H9 (cell line): Measurements from ENCODE around the gene TMC8. TPM values are rescaled to one million over a fixed set of nuclear protein-coding genes. Genes with fewer than 3 reads are reported as not detected.

Experiments
- DNase-seq: peaks from one replicate; pipeline ENCODE4 v3.0.0-alpha.2; 2017
- H2AFZ ChIP-seq: one replicate; pipeline ENCODE4 v1.6.1; 2013; ENCODE audit warnings: mild to moderate bottlenecking, low read length, control low read depth, moderate library complexity
- H2AK5ac ChIP-seq: 2 replicates; pipeline ENCODE4 v1.6.1; 2013; ENCODE audit warnings: low read length, control low read depth, mixed read lengths; ENCODE audit not compliant: insufficient read length
- H2BK120ac ChIP-seq: one replicate; pipeline ENCODE4 v1.6.1; 2013; ENCODE audit warnings: low read depth, mild to moderate bottlenecking, low read length, control low read depth, inconsistent platforms; ENCODE audit not compliant: poor library complexity, severe bottlenecking
- H2BK12ac ChIP-seq: 2 replicates; pipeline ENCODE4 v1.6.1; 2013; ENCODE audit warnings: low read length, control low read depth, mixed read lengths, low read depth; ENCODE audit not compliant: insufficient read length
- H2BK15ac ChIP-seq: 2 replicates; pipeline ENCODE4 v1.6.1; 2013; ENCODE audit warnings: low read depth, low read length, control low read depth
- H2BK20ac ChIP-seq: one replicate; pipeline ENCODE4 v1.6.1; 2013; ENCODE audit warnings: low read depth, mild to moderate bottlenecking, low read length, control low read depth, inconsistent platforms; ENCODE audit not compliant: poor library complexity, severe bottlenecking
- H2BK5ac ChIP-seq: 2 replicates; pipeline ENCODE4 v1.6.1; 2013; ENCODE audit warnings: low read length, control low read depth, mixed read lengths; ENCODE audit not compliant: insufficient read length
- H3K14ac ChIP-seq: 2 replicates; pipeline ENCODE4 v1.6.1; 2013; ENCODE audit warnings: low read length, control low read depth; ENCODE audit not compliant: insufficient read depth
- H3K18ac ChIP-seq: 2 replicates; pipeline ENCODE4 v1.6.1; 2013; ENCODE audit warnings: low read depth, mild to moderate bottlenecking, mixed read lengths, low read length, control low read depth; ENCODE audit not compliant: insufficient read length
- H3K23ac ChIP-seq: 2 replicates; pipeline ENCODE4 v1.6.1; 2013; ENCODE audit warnings: low read length, control low read depth, mixed read lengths, low read depth; ENCODE audit not compliant: insufficient read length
- H3K23me2 ChIP-seq: 2 replicates; pipeline ENCODE4 v1.6.1; 2013; ENCODE audit warnings: low read depth, mild to moderate bottlenecking, mixed read lengths, low read length, control low read depth; ENCODE audit not compliant: insufficient read length, poor library complexity, severe bottlenecking
- H3K27ac ChIP-seq: 2 replicates; pipeline ENCODE4 v1.5.1; 2013; ENCODE audit warnings: low read length, control low read depth, mixed read lengths, low read depth; ENCODE audit not compliant: insufficient read length
- H3K27me3 ChIP-seq: 2 replicates; pipeline ENCODE4 v1.6.1; 2013; ENCODE audit warnings: low read length, control low read depth, inconsistent platforms; ENCODE audit not compliant: insufficient read depth
- H3K4ac ChIP-seq: 2 replicates; pipeline ENCODE4 v1.6.1; 2013; ENCODE audit warnings: low read depth, mild to moderate bottlenecking, control low read depth, inconsistent platforms, low read length, moderate library complexity
- H3K4me1 ChIP-seq: 2 replicates; pipeline ENCODE4 v1.6.1; 2013; ENCODE audit warnings: low read length, control low read depth, inconsistent platforms; ENCODE audit not compliant: insufficient read depth
- H3K4me2 ChIP-seq: 2 replicates; pipeline ENCODE4 v1.6.1; 2013; ENCODE audit warnings: low read length, control low read depth, mixed read lengths; ENCODE audit not compliant: insufficient read length, insufficient read depth
- H3K56ac ChIP-seq: 2 replicates; pipeline ENCODE4 v1.6.1; 2013; ENCODE audit warnings: low read depth, mild to moderate bottlenecking, mixed read lengths, low read length, control low read depth; ENCODE audit not compliant: insufficient read length
- H3K79me1 ChIP-seq: 2 replicates; pipeline ENCODE4 v1.6.1; 2013; ENCODE audit warnings: low read depth, mild to moderate bottlenecking, moderate library complexity, low read length, control low read depth, inconsistent platforms; ENCODE audit not compliant: insufficient read depth, poor library complexity, severe bottlenecking
- H3K79me2 ChIP-seq: 2 replicates; pipeline ENCODE4 v1.6.1; 2013; ENCODE audit warnings: low read length, control low read depth, inconsistent platforms; ENCODE audit not compliant: insufficient read depth
- H3K9ac ChIP-seq: 2 replicates; pipeline ENCODE4 v1.6.1; 2013; ENCODE audit warnings: low read length, control low read depth, mixed read lengths; ENCODE audit not compliant: insufficient read length; ENCODE audit errors: extremely low read depth
- H3K9me3 ChIP-seq: one replicate; pipeline ENCODE4 v1.6.1; 2013; ENCODE audit warnings: low read depth, low read length, inconsistent platforms; ENCODE audit not compliant: control insufficient read depth
- H3T11ph ChIP-seq: one replicate; pipeline ENCODE4 v1.6.1; 2013; ENCODE audit warnings: mild to moderate bottlenecking, low read length, control low read depth, inconsistent platforms
- H4K20me1 ChIP-seq: one replicate; pipeline ENCODE4 v1.6.1; 2013; ENCODE audit not compliant: control insufficient read depth, insufficient read length, insufficient read depth
- H4K5ac ChIP-seq: 2 replicates; pipeline ENCODE4 v1.6.1; 2013; ENCODE audit warnings: low read depth, mild to moderate bottlenecking, mixed read lengths, low read length, control low read depth; ENCODE audit not compliant: insufficient read length
- H4K8ac ChIP-seq: replicated peaks from 2 replicates; pipeline ENCODE4 v1.6.1; 2013; ENCODE audit warnings: low read length, control low read depth, mixed read lengths, low read depth; ENCODE audit not compliant: insufficient read length
- H4K91ac ChIP-seq: 2 replicates; pipeline ENCODE4 v1.6.1; 2013; ENCODE audit warnings: low read depth, mild to moderate bottlenecking, moderate library complexity, mixed read lengths, low read length, control low read depth; ENCODE audit not compliant: insufficient read length
- H3K27ac Mint-ChIP-seq, 3 experiments: 2 replicates in 2 of 3; 3 replicates in 1 of 3; pipeline ENCODE4 v1.8.0; 2020 to 2021; ENCODE audit warnings: mixed read lengths in 3 of 3, mild to moderate bottlenecking in 1 of 3, moderate library complexity in 1 of 3
- H3K27me3 Mint-ChIP-seq: 2 replicates; pipeline ENCODE4 v1.8.0; 2021; ENCODE audit warnings: low read depth, mild to moderate bottlenecking, moderate library complexity, mixed read lengths
- H3K36me3 Mint-ChIP-seq, 3 experiments: 2 replicates in 2 of 3; 3 replicates in 1 of 3; pipeline ENCODE4 v1.8.0; 2020 to 2021; ENCODE audit warnings: low read depth in 3 of 3, mixed read lengths in 3 of 3; ENCODE audit not compliant: insufficient read depth in 1 of 3
- H3K4me1 Mint-ChIP-seq, 2 experiments: 2 replicates each; pipeline ENCODE4 v1.8.0; 2020; ENCODE audit warnings: mixed read lengths in 2 of 2
- H3K4me3 Mint-ChIP-seq, 2 experiments: 2 replicates in 1 of 2; 3 replicates in 1 of 2; pipeline ENCODE4 v1.8.0; 2020 to 2021; ENCODE audit warnings: mild to moderate bottlenecking in 2 of 2, mixed read lengths in 2 of 2, moderate library complexity in 1 of 2
- H3K9me3 Mint-ChIP-seq, 2 experiments: 2 replicates in 1 of 2; 3 replicates in 1 of 2; pipeline ENCODE4 v1.8.0; 2020; ENCODE audit warnings: mild to moderate bottlenecking in 2 of 2, mixed read lengths in 2 of 2, moderate library complexity in 1 of 2
- WGBS: extraction: QIAGEN DNeasy Blood & Tissue Kit; methylation state at CpG from one replicate; pipeline ENCODE4 v1.1.7; 2013; ENCODE audit warnings: missing lambda C conversion rate, low lambda C conversion rate, mixed read lengths; ENCODE audit not compliant: insufficient read length; ENCODE audit errors: extremely low coverage; 5-methylcytosine and 5-hydroxymethylcytosine counted together
- total RNA-seq: library from RNA; stranded (reverse); gene quantifications from 2 replicates; pipeline ENCODE4 v1.2.1, GENCODE V29; 2021
- TF ChIP-seq, protein P1 (sequence below): fragments of 200-600 bp; sonication (generic); conservative IDR thresholded peaks from 3 replicates; pipeline ENCODE4 v1.8.0; 2021; ENCODE audit warnings: antibody characterized with exemption, mild to moderate bottlenecking

Gene TMC8
- total RNA-seq, 1 experiment from 2014 or later: 1.0 TPM

DNA sequence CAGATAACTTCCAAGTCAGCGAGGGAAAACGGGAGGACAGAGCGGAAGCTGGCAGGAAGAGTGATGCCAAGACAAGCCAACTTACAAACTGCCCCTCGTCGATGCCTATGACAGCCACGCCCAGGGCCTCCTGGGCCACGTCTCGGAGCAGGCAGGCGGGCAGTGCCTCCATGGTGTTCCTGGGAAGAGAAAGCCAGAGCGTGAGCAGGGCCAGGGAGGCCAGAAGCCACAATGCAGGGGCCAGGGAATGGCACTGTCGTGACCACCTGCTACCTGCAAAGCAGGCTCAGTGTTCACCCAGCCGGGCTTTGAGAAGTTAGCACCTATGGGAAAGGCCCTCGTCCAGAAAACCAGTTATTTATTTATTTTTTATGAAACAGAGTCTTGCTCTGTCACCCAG, 51.9 kb downstream of the TMC8 start:
- no peak overlapping the region for H4K5ac ChIP-seq
- H3K36me3 Mint-ChIP-seq: peaks cover 56 to 76% (median 75%) of the 10 kb centered on the region in 3 experiments
- no peak overlapping the region for H2BK12ac ChIP-seq
- no peak overlapping the region for H2BK15ac ChIP-seq
- H3K14ac ChIP-seq: no peak overlapping the region
- peaks cover 19 to 25% of the 10 kb centered on the region in 2 experiments for H3K4me1 Mint-ChIP-seq
- no peak overlapping the region for H3K56ac ChIP-seq
- H3K27ac ChIP-seq: no peak overlapping the region
- no peak overlapping the region for H3K4me2 ChIP-seq
- no peaks in the 10 kb centered on the region for H4K20me1 ChIP-seq
- no peak overlapping the region for H2BK20ac ChIP-seq
- H3K79me2 ChIP-seq: peaks cover 9% of the 10 kb centered on the region; the same call in 1 of the 2 replicates
- H3K27ac Mint-ChIP-seq: no peak overlapping the region
- no peak overlapping the region for H4K91ac ChIP-seq
- no peak overlapping the region for H3T11ph ChIP-seq
- no peak overlapping the region for H2BK120ac ChIP-seq
- H3K27me3 ChIP-seq: no peaks in the 10 kb centered on the region
- H3K18ac ChIP-seq: no peak overlapping the region
- no peak overlapping the region for H4K8ac ChIP-seq
- no CpG with 5 or more reads among the region's 13 CpGs for WGBS
- peaks cover 6% of the 10 kb centered on the region for H3K23me2 ChIP-seq
- H3K9ac ChIP-seq: no peak overlapping the region
- no peaks in the 10 kb centered on the region; a peak in 1 of 5 replicates for H3K9me3 Mint-ChIP-seq
- H3K4me1 ChIP-seq: no peaks in the 10 kb centered on the region
- no peak for DNase-seq
- no peak overlapping the region for H3K4ac ChIP-seq
- H3K79me1 ChIP-seq: peaks cover 2% of the 10 kb centered on the region
- no peak overlapping the region; a peak in 1 of 5 replicates for H3K4me3 Mint-ChIP-seq
- no peaks in the 10 kb centered on the region for H3K27me3 Mint-ChIP-seq
- H2AFZ ChIP-seq: no peak overlapping the region
- no peak overlapping the region for H2BK5ac ChIP-seq
- H3K9me3 ChIP-seq: no peaks in the 10 kb centered on the region
- no peak overlapping the region for H3K23ac ChIP-seq
- no peak overlapping the region for H2AK5ac ChIP-seq
- TF ChIP-seq, protein P1, sequence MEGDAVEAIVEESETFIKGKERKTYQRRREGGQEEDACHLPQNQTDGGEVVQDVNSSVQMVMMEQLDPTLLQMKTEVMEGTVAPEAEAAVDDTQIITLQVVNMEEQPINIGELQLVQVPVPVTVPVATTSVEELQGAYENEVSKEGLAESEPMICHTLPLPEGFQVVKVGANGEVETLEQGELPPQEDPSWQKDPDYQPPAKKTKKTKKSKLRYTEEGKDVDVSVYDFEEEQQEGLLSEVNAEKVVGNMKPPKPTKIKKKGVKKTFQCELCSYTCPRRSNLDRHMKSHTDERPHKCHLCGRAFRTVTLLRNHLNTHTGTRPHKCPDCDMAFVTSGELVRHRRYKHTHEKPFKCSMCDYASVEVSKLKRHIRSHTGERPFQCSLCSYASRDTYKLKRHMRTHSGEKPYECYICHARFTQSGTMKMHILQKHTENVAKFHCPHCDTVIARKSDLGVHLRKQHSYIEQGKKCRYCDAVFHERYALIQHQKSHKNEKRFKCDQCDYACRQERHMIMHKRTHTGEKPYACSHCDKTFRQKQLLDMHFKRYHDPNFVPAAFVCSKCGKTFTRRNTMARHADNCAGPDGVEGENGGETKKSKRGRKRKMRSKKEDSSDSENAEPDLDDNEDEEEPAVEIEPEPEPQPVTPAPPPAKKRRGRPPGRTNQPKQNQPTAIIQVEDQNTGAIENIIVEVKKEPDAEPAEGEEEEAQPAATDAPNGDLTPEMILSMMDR: no peak
